C4-2B (cell line): Measurements from ENCODE around the gene M1AP.

Experiments
- H3K27ac ChIP-seq: fragments of 450-650 bp; 2 replicates; pipeline ENCODE4 v1.5.1; 2017
- ZFX ChIP-seq: fragments of 450-650 bp; IDR thresholded peaks from 2 replicates; pipeline ENCODE4 v1.6.1; 2017
- TF ChIP-seq, protein P1 (sequence below): fragments of 450-650 bp; conservative IDR thresholded peaks from 2 replicates; pipeline ENCODE4 v1.5.1; 2017; ENCODE audit warnings: mild to moderate bottlenecking

Gene M1AP

GRCh38 chr2:74690571-74690970 lies 42.4 kb upstream of the M1AP start:
- no peak for TF ChIP-seq ZFX
- TF ChIP-seq, protein P1, sequence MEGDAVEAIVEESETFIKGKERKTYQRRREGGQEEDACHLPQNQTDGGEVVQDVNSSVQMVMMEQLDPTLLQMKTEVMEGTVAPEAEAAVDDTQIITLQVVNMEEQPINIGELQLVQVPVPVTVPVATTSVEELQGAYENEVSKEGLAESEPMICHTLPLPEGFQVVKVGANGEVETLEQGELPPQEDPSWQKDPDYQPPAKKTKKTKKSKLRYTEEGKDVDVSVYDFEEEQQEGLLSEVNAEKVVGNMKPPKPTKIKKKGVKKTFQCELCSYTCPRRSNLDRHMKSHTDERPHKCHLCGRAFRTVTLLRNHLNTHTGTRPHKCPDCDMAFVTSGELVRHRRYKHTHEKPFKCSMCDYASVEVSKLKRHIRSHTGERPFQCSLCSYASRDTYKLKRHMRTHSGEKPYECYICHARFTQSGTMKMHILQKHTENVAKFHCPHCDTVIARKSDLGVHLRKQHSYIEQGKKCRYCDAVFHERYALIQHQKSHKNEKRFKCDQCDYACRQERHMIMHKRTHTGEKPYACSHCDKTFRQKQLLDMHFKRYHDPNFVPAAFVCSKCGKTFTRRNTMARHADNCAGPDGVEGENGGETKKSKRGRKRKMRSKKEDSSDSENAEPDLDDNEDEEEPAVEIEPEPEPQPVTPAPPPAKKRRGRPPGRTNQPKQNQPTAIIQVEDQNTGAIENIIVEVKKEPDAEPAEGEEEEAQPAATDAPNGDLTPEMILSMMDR = peak; percentile 71
- H3K27ac ChIP-seq = no peak overlapping the region

DNA sequence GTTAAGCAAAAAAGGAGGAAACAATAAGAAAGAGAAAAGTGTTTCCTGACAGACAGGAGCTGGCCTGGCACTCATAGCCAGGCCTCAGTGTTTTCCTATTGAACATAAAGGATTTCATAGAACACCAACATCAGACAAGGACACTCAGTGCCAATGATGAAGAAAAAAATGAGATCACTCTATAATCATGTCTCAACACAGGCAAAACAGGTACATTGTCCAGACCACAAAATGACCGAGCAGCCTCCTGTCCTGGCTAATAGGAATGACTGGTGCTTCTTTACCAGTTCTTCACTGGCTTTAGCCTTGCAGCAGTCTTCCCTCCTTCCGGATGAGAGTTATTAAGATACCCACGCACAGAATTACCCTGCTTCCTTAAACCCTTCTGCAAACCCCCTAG lies 41.5 kb upstream of the M1AP start:
- no peak overlapping the region for H3K27ac ChIP-seq
- TF ChIP-seq ZFX = no peak
- TF ChIP-seq, protein P1 = no peak

DNA sequence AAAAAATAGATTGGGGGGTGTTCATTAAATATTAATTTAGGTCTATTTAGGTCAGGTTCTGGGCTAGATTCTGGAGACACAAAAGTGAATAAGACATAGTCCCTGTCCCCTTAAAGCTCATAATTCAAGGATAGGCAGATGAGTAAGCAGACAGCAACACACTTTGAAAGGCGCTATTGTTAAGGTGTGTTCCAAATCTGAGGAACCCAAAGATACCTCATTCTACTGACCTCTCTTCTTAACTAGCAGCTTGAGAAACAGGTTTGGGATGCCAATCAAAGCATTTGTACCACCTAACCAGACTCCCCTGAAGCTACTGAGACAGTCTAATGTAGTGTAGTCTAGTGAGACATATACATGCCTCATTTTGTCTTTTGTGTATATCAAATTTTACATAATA lies 40.8 kb upstream of the M1AP start:
- no peak for TF ChIP-seq ZFX
- TF ChIP-seq, protein P1 = no peak
- H3K27ac ChIP-seq = no peak overlapping the region

DNA sequence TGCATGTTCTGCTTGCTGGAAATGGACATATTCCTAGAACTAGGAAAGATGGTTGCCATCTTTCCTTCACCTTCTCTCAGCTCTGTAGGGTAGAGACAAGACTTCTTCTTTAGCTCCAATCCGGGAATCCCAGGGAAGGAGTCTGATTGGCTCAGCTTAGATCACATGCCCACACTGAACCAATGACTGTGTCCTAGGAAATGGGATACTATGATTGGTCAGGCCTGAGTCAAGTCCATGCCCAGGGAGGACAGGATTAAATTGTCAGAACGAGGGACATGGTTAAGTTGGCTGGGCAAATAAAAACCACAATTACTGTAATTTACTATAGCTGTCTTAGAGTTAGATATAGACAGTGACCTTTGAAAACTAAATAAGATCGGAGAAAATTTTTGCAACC lies 37.3 kb upstream of the M1AP start:
- TF ChIP-seq ZFX = no peak
- TF ChIP-seq, protein P1 = no peak
- no peak overlapping the region for H3K27ac ChIP-seq

DNA sequence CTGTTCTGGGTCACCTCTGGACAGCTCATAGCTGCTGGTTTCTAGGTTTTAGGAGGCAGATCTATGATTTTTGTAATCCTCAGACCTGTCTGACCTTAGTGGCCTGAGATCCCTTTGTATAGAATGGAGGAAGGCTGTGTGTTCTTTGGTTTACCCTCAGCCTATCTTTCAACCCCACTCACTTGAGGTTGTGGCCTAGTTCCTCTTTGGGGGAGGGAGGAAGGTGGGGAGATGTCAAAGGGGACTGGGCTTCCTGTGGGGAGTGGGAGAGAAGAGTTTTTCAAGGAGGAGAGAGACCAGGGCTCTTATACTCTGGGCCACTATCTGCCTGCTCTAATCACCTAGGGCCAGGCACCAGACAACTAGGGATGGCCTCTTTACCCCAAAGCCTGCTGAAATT lies 34.4 kb upstream of the M1AP start:
- no peak for TF ChIP-seq ZFX
- TF ChIP-seq, protein P1 = no peak

DNA sequence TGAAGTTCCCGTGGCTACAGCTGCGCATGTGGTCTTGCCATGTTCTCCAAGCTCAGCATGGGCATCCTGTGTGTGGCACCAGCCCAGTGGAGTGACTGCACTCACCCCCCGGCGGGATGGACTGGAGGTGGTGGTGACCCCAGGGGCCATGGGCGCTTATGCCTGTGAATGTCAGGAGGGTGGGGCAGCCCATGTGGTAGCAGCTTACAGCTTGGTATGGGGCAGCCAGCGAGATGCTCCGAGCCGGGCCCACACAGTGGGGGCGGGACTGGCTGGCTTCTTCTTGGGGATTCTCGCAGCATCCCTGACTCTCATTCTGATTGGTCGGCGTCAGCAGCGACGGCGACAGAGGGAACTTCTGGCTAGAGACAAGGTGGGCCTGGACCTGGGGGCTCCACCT lies 31.5 kb upstream of the M1AP start:
- no peak overlapping the region for H3K27ac ChIP-seq
- TF ChIP-seq, protein P1 = no peak

More for the DNA sequence above, 34.4 kb upstream of the M1AP start:
- no peak overlapping the region for H3K27ac ChIP-seq

DNA sequence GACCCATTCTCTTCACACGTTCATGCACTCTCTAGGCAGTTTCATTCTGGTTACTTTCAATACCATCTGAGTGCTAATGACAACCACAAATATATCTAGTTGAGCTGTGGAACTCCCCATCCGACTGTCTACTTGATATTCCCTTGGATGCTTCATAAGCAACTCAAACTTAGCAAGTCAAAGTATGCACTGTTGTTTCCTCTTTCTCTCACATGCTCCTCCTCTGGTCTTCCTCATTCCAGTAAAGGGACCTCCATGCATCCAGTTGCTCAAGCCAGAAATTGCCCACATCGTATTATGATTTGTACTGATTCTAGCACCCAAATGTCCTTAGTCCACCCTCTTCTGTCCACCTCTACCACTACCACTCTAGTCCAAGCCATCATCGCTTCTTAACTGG lies 28.2 kb upstream of the M1AP start:
- TF ChIP-seq, protein P1 = no peak
- no peak for TF ChIP-seq ZFX
- H3K27ac ChIP-seq = no peak overlapping the region
